ENCODE results near the gene USP24.

Gene USP24

DNA sequence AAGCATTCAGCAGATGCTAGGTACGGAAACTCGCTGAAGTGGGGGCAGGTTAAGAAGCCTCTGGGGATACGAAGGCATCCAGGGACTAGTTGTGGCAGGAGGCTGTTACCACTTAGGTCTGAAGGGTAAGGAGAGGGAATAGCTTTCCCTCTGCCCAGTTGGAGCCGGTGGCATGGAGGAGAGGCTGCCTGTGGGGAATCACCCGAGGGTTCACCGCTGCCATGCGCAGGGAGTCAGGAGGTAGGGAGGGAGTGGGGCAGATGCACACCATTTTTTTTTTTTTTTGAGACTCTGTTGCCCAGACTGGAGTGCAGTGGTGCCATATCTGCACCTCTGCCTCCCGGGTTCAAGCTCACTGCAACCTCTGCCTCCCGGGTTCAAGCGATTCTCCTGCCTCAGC is 169.7 kb downstream of the USP24 start:
- DNase-seq (ENCODE audit: insufficient read length) (no peak), FAIRE-seq (no peak)
- TF ChIP-seq POLR2A (IDR thresholded peaks at IDR 0.05; ENCODE audit: low read depth, low read length) = no peak
- TF ChIP-seq POLR2AphosphoS5 (IDR thresholded peaks at IDR 0.05; ENCODE audit: low read depth, low read length) = no peak
- TF ChIP-seq TAF1 (IDR thresholded peaks at IDR 0.05; ENCODE audit: borderline replicate concordance, low read depth, low read length) = no peak

DNA sequence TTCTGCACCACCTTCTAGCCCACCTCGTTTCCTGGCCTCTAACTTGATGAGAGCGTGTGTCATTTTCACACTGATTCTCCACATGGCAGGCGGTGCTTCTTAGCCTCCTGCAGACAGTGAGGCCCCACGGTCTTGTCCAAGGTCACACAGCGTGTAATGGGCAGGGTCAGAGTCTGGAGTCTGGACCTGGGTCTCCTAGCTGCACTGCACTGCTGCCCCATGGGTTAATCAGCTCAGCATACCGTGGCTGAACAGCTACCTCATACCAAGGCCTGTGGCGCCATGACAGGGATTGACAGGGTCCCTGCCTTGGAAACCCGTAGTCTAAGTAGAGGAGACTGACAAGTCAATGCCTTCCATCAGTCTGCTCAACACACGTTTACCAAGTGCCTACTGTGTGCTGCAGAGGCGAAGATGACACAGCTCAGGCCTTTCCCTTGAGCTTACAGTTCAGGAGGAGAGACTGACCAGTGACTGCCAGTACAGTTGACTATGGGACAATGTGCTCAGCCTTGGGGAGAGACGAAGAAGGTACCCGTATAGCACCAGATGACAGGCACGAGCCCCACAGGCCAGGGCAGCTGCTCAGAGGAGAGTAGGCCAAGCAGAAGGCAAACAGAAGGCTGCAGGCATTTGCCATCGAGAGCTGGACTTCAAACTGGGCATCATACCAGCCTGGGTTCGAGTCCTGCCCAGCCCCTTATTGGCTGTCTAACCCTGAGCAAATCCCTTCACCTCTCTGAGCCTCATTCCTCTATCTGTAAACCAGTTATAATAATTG is 170.4 kb downstream of the USP24 start:
- DNase-seq (ENCODE audit: insufficient read length) (no peak), FAIRE-seq (no peak)
- TF ChIP-seq POLR2AphosphoS5 (IDR thresholded peaks at IDR 0.05; ENCODE audit: low read depth, low read length) (no peak), POLR2A (IDR thresholded peaks at IDR 0.05; ENCODE audit: low read depth, low read length) (no peak), TAF1 (IDR thresholded peaks at IDR 0.05; ENCODE audit: borderline replicate concordance, low read depth, low read length) (no peak)

DNA sequence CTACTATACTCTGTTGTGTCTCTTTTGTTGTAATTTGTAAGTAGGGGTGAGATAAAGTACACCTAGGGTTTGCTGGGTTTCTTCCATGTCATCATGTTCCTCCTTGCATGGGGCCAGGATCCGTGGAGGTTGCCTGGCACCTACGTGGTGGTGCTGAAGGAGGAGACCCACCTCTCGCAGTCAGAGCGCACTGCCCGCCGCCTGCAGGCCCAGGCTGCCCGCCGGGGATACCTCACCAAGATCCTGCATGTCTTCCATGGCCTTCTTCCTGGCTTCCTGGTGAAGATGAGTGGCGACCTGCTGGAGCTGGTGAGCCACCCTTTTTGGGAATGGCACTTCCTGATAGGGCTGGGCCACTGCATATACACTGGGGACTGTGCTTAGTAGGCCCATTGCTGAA is 171.4 kb downstream of the USP24 start:
- DNase-seq (ENCODE audit: insufficient read length) (no peak), FAIRE-seq (no peak)
- TF ChIP-seq POLR2AphosphoS5 (IDR thresholded peaks at IDR 0.05; ENCODE audit: low read depth, low read length) (no peak), POLR2A (IDR thresholded peaks at IDR 0.05; ENCODE audit: low read depth, low read length) (no peak), TAF1 (IDR thresholded peaks at IDR 0.05; ENCODE audit: borderline replicate concordance, low read depth, low read length) (no peak)

DNA sequence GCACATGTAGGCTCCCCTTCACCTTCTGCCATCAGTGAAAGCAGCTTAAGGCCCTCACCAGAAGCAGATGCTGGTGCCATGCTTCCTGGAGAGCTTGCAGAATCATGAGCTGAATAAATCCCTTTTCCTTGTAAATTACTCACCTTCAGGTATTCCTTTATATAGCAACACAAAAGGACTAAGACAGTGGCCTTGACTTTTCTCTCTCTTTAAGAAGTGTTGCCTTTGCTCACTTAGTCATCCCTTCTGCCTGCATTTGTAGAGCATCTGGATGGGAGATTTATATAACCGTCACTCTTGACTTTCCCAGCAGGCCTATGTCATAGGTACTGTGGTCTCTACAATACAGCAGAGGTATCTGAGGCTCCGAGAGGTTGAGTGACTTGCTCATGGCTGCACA is 172.2 kb downstream of the USP24 start:
- DNase-seq (ENCODE audit: insufficient read length) (no peak), FAIRE-seq (no peak)
- no peak for TF ChIP-seq TAF1 (IDR thresholded peaks at IDR 0.05; ENCODE audit: borderline replicate concordance, low read depth, low read length)
- no peak for TF ChIP-seq POLR2AphosphoS5 (IDR thresholded peaks at IDR 0.05; ENCODE audit: low read depth, low read length)
- TF ChIP-seq POLR2A (IDR thresholded peaks at IDR 0.05; ENCODE audit: low read depth, low read length) = no peak

DNA sequence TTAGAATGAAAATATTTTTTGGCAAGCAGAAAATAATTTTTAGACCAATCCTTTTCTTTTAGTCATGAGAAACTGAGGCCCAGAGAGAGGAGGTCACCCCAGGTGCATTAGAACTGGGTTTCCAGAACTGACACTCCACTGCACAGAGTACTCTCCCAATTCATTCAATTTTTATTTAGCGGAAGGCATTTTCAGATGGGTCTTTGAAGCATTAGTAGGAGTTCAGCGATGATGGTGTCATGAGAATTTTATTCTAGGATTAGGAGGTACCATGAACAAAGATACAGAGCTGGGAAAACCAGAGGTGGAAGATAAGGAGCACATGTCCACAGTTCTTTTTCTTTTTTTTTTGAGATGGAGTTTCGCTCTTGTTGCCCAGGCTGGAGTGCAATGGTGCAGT is 173.6 kb downstream of the USP24 start:
- no peak for TF ChIP-seq POLR2AphosphoS5 (IDR thresholded peaks at IDR 0.05; ENCODE audit: low read depth, low read length)
- TF ChIP-seq POLR2A (IDR thresholded peaks at IDR 0.05; ENCODE audit: low read depth, low read length) = no peak
- TF ChIP-seq TAF1 (IDR thresholded peaks at IDR 0.05; ENCODE audit: borderline replicate concordance, low read depth, low read length) = no peak
- DNase-seq (ENCODE audit: insufficient read length) (no peak), FAIRE-seq (no peak)

DNA sequence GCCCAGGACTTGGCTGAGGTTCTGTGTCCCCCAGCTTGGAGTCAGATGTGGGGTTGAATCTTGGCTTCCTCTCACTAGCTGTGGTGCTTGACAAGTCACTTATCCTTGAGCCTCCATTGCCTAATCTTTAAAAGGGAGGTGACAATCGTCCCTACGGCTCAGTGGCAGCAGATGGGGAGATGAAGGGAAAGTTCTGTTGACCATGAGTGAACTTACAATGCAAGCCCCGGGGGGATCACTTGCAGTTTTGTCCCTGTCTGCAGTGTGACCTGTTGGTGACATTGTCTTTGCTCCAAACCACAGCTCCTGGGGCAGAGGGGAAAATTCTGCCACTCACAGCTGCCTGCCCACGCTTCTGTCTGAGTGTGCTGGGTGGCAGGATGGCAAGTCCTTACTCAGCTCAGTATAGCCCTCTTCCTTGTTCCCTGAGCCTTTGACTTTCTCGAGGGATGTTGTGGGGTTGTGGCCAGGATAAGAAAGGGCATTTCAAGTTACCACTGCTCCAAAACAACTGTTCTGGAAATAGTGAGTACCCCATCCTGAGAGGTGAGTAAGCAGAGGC is 174.2 kb downstream of the USP24 start:
- FAIRE-seq (no peak), DNase-seq (ENCODE audit: insufficient read length) (no peak)
- TF ChIP-seq TAF1 (IDR thresholded peaks at IDR 0.05; ENCODE audit: borderline replicate concordance, low read depth, low read length) = no peak

DNA sequence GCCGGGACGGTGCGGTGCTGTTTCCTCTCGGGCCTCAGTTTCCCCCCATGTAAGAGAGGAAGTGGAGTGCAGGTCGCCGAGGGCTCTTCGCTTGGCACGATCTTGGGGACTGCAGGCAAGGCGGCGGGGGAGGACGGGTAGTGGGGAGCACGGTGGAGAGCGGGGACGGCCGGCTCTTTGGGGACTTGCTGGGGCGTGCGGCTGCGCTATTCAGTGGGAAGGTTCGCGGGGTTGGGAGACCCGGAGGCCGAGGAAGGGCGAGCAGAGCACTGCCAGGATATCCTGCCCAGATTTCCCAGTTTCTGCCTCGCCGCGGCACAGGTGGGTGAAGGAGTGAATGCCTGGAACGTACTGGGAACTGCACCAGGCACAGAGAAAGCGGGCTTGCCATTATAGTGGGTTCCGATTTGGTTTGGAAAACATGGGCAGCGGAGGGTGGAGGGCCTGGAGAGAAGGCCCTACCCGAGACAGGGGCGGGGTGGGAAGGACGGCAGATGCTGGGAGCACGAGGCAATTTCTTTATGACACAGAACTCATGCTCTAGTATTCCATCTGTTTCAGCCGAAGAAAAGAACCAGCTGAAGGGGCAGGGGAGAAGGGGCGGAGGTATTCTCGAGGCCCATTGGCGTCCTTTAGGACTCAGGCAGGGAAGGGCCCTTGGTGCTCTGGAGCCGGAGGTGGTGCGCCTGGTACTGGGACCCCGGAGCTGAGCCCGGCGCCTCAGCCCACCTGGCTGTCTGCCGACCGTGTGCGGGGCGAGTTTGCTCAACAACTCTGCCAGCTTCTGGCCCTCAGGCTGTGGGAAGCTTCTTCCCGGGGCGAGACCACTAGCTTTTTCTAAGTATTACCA is 174.9 kb downstream of the USP24 start:
- TF ChIP-seq POLR2A (IDR thresholded peaks at IDR 0.05; ENCODE audit: low read depth, low read length) (no peak), POLR2AphosphoS5 (IDR thresholded peaks at IDR 0.05; ENCODE audit: low read depth, low read length) (no peak)
- DNase-seq (ENCODE audit: insufficient read length) (no peak), FAIRE-seq (no peak)

DNA sequence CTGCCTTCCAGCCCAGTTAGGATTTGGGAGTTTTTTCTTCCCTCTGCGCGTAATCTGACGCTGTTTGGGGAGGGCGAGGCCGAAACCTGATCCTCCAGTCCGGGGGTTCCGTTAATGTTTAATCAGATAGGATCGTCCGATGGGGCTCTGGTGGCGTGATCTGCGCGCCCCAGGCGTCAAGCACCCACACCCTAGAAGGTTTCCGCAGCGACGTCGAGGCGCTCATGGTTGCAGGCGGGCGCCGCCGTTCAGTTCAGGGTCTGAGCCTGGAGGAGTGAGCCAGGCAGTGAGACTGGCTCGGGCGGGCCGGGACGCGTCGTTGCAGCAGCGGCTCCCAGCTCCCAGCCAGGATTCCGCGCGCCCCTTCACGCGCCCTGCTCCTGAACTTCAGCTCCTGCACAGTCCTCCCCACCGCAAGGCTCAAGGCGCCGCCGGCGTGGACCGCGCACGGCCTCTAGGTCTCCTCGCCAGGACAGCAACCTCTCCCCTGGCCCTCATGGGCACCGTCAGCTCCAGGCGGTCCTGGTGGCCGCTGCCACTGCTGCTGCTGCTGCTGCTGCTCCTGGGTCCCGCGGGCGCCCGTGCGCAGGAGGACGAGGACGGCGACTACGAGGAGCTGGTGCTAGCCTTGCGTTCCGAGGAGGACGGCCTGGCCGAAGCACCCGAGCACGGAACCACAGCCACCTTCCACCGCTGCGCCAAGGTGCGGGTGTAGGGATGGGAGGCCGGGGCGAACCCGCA is 175.7 kb downstream of the USP24 start, which contains the start of gene PCSK9:
TSS of gene PCSK9 (plus strand) at position 207 of the 741 bp plus-strand sequence. CDS start at position 497, 290 bp downstream.
- FAIRE-seq (no peak), DNase-seq (ENCODE audit: insufficient read length) (no peak)
- no peak for TF ChIP-seq TAF1 (IDR thresholded peaks at IDR 0.05; ENCODE audit: borderline replicate concordance, low read depth, low read length)
- TF ChIP-seq POLR2A (IDR thresholded peaks at IDR 0.05; ENCODE audit: low read depth, low read length) = no peak
- no peak for TF ChIP-seq POLR2AphosphoS5 (IDR thresholded peaks at IDR 0.05; ENCODE audit: low read depth, low read length)

DNA sequence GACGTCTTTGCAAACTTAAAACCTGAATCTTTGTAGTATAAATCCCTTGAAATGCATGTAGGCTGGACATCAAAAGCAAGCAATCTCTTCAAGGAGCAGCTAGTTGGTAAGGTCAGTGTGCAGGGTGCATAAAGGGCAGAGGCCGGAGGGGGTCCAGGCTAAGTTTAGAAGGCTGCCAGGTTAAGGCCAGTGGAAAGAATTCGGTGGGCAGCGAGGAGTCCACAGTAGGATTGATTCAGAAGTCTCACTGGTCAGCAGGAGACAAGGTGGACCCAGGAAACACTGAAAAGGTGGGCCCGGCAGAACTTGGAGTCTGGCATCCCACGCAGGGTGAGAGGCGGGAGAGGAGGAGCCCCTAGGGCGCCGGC is 176.2 kb downstream of the USP24 start:
- FAIRE-seq = no peak
- no peak for DNase-seq (ENCODE audit: insufficient read length)
- TF ChIP-seq POLR2A (IDR thresholded peaks at IDR 0.05; ENCODE audit: low read depth, low read length) (no peak), POLR2AphosphoS5 (IDR thresholded peaks at IDR 0.05; ENCODE audit: low read depth, low read length) (no peak), TAF1 (IDR thresholded peaks at IDR 0.05; ENCODE audit: borderline replicate concordance, low read depth, low read length) (no peak)

DNA sequence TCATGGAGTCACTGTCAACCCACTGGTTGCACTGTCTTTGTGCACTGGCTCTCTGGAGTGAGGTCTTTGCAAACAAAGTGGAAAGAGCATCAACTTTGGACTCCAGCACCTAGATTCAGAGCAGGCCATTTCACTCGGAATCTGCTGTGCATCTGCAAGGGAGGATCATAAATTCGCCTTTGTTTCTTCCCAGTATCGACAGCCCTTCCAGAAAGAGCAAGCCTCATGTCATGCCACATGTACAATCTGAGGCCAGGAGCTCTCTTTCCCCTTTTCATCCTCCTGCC is 176.7 kb downstream of the USP24 start:
- FAIRE-seq (no peak), DNase-seq (ENCODE audit: insufficient read length) (no peak)
- TF ChIP-seq TAF1 (IDR thresholded peaks at IDR 0.05; ENCODE audit: borderline replicate concordance, low read depth, low read length) = no peak
- TF ChIP-seq POLR2A (IDR thresholded peaks at IDR 0.05; ENCODE audit: low read depth, low read length) = no peak
- no peak for TF ChIP-seq POLR2AphosphoS5 (IDR thresholded peaks at IDR 0.05; ENCODE audit: low read depth, low read length)

DNA sequence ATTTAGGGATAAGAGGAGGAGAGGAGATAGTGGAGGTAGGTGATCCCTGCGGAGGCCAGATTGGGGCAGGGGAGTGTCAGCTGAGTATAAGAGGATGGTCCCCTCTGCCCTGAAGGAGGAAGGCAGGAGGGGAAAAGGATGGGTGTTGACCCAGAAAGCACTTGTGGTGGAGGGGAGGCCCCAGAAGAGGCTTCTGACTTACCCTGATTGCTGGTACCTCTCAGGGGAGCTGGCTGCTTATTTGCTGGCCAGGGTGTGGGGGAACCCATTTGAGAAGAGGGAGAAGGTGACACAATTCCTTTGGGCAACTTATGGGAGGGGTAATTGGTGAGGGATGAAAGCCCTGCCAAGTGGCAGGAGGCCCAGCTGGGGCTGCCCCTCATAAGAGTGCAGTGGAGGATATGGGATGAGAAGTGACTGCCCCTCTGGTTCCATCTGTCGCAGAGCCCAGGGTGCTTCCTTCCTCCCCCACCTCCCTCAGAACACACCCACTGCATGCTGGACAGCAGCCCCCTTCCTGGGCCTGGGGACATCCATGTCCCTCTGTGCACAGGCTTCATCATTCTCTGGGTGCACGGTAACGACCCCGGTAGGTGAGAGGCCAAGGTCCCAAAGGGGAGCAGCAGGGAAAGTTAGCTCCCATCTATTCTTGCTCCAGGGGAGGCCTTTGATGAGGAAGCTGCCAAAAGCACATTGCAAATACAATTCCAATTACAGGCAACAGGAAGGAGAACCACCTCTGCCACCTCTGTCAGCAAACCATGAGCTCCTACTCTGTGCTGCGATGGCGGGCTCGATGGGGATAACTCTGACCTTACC is 177.2 kb downstream of the USP24 start:
- DNase-seq (ENCODE audit: insufficient read length) = no peak
- no peak for FAIRE-seq
- no peak for TF ChIP-seq POLR2A (IDR thresholded peaks at IDR 0.05; ENCODE audit: low read depth, low read length)
- TF ChIP-seq TAF1 (IDR thresholded peaks at IDR 0.05; ENCODE audit: borderline replicate concordance, low read depth, low read length) = no peak
- no peak for TF ChIP-seq POLR2AphosphoS5 (IDR thresholded peaks at IDR 0.05; ENCODE audit: low read depth, low read length)
